Right atrium auricular region (tissue), 2 donors: ENCODE data around the gene ABLIM3. TPM values are rescaled to one million over a fixed set of nuclear protein-coding genes. Genes with fewer than 3 reads are reported as not detected.
A peak's percentile ranks its signal among the peaks of the same experiment; 100 is the strongest.

Experiments used
- DNase-seq: peaks from one replicate; pipeline ENCODE4 v3.0.0-alpha.2; 2019; ENCODE audit warnings: low spot score
- H3K27ac ChIP-seq, 2 donors: fragments of 200-600 bp; sonication (generic); 1 replicate in 1 of 2; 2 replicates in 1 of 2; pipeline ENCODE4 v1.5.1; 2016 to 2019
- H3K27me3 ChIP-seq, 2 donors: fragments of 200-600 bp; sonication (generic); one replicate each; pipeline versions ENCODE4 v1.5.1 to v1.6.0; 2017 to 2019
- H3K36me3 ChIP-seq: fragments of 200-600 bp; sonication (generic); one replicate; pipeline ENCODE4 v1.5.1; 2016
- H3K4me1 ChIP-seq, 2 donors: fragments of 200-600 bp; sonication (generic); one replicate each; pipeline versions ENCODE4 v1.5.1 to v1.6.0; 2017 to 2019
- H3K4me3 ChIP-seq, 2 donors: fragments of 200-600 bp; sonication (generic); 1 replicate in 1 of 2; 2 replicates in 1 of 2; pipeline ENCODE4 v1.5.1; 2017 to 2019; ENCODE audit warnings: mild to moderate bottlenecking in 1 of 2, moderate library complexity in 1 of 2
- H3K9me3 ChIP-seq, 2 donors: fragments of 200-600 bp; sonication (generic); one replicate each; pipeline ENCODE4 v1.5.1; 2019
- total RNA-seq, 2 donors: library from RNA; depleted of rRNA; stranded (reverse); fragments of >200 nt; gene quantifications; one replicate each; pipeline ENCODE4 v1.1.0, GENCODE V29; 2016
- TF ChIP-seq, protein P1 (sequence below), 2 donors: fragments of 200-600 bp; sonication (generic); IDR thresholded peaks; one replicate each; pipeline ENCODE4 v1.5.1; 2019; ENCODE audit warnings: antibody characterized with exemption in 2 of 2

Gene ABLIM3
- total RNA-seq, 2 donors from 2014 or later, result 109 to 145 TPM

DNA sequence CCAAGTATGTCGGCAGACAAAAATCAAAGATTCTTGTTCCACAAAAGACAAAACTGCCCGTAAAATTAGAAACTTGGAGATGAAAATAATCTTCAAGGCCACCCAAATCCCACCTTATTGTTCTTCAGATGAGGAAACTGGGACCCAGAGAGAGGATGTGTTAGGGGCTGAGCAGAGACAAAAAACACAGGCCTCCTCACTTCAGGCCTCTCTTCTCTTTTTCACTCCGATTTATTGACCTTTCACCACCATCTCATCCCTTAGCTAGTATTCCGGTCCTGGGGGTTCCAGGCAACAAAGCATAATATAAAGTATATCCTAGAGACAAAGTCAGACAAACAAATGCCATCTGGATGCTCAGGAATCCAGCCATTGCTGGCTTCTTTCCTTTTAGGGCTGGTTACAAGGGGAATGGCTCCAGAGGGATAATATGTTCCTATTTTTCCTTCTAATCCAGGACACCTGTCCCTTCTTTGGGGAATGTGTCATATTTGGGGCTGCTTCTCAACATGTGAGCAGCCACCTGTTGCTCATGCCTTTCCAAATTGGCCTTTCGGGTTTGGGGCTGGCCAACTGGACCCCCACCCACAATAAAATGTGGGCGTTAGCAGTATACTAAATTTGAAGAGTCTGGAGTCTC, 88.1 kb downstream of the ABLIM3 start:
- H3K4me1 ChIP-seq, result peaks cover 0 to 28% of the 10 kb centered on the region in 2 donors
- H3K27ac ChIP-seq, result peak overlapping the region; percentile 65
- no peaks in the 10 kb centered on the region for H3K27me3 ChIP-seq
- H3K9me3 ChIP-seq, result no peaks in the 10 kb centered on the region
- DNase-seq, result no peak
- no peak overlapping the region for H3K4me3 ChIP-seq
- peaks cover 30% of the 10 kb centered on the region for H3K36me3 ChIP-seq
- TF ChIP-seq, protein P1, sequence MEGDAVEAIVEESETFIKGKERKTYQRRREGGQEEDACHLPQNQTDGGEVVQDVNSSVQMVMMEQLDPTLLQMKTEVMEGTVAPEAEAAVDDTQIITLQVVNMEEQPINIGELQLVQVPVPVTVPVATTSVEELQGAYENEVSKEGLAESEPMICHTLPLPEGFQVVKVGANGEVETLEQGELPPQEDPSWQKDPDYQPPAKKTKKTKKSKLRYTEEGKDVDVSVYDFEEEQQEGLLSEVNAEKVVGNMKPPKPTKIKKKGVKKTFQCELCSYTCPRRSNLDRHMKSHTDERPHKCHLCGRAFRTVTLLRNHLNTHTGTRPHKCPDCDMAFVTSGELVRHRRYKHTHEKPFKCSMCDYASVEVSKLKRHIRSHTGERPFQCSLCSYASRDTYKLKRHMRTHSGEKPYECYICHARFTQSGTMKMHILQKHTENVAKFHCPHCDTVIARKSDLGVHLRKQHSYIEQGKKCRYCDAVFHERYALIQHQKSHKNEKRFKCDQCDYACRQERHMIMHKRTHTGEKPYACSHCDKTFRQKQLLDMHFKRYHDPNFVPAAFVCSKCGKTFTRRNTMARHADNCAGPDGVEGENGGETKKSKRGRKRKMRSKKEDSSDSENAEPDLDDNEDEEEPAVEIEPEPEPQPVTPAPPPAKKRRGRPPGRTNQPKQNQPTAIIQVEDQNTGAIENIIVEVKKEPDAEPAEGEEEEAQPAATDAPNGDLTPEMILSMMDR (IDR thresholded peaks at IDR 0.05), result peak in 1 of 2 donors; percentile 4

DNA sequence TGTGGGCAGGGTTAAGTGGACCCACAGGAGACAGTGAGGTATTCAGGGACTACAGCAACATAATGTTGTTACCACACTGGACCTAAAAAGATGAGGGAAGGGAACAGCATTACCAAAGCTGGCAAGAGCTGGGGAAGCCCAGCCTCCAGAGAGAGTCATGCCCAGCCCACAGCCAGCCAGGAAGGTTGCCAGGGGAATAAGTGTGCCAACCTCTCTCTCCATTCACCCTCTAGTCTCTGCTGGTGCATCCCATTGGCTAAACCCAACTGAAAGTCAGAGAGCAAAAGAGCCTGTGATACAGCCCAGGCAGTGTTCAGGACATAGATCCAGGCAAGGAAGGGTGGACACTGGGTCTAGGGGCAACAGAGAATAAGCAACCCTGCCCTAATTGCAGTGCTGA, 94.5 kb downstream of the ABLIM3 start:
- H3K4me1 ChIP-seq, result peaks cover 0 to 7% of the 10 kb centered on the region in 2 donors
- H3K36me3 ChIP-seq, result peaks cover 78% of the 10 kb centered on the region
- H3K9me3 ChIP-seq, result no peaks in the 10 kb centered on the region
- TF ChIP-seq, protein P1 (IDR thresholded peaks at IDR 0.05), result no peak
- no peak for DNase-seq
- H3K27ac ChIP-seq, result peak overlapping the region; percentile 0 to 62
- H3K4me3 ChIP-seq, result no peak overlapping the region
- H3K27me3 ChIP-seq, result no peaks in the 10 kb centered on the region

DNA sequence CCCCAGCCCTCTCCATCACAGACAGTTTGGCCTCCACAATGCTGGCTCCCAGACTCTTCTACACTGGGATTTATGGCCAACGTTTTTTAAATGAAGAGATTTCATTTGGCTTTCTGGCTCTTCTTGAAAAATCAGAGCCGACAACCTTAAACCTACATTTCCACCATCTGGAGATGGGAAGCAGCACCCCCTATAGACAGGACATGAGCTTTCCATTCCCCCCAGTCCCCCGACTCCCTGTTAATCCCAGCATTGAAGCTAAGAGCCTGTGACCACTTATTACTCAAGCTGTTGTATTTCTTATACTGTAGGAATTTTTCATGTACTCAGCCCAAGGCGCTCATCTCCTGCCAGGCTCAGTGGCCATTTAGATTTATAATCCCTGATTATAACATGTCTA, 96.4 kb downstream of the ABLIM3 start:
- no peak overlapping the region for H3K4me3 ChIP-seq
- no peak for DNase-seq
- H3K27me3 ChIP-seq, result no peaks in the 10 kb centered on the region
- no peak overlapping the region for H3K27ac ChIP-seq
- H3K9me3 ChIP-seq, result no peaks in the 10 kb centered on the region
- peaks cover 82% of the 10 kb centered on the region for H3K36me3 ChIP-seq
- H3K4me1 ChIP-seq, result peaks cover 0 to 7% of the 10 kb centered on the region in 2 donors
- TF ChIP-seq, protein P1 (IDR thresholded peaks at IDR 0.05), result peak in 1 of 2 donors; percentile 15

DNA sequence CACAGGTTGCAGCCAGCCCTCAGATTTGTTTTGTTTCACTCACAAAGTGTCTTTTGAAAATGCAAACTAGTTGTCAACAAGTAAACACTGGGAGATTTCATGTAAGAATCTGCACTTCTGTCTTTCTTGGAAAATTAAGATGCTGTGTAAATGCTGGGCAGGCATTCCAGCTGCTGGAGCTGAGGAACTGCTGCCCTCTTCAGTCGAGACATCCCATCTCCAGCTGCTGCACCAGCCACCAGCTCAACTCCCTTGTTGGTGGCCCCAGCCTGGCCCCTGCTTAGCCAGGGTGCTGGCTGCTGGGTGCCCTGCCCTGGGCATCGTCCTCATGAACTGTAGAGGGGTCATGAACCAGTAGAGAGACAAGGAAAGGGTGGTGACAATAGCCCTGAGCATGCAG, 97.2 kb downstream of the ABLIM3 start:
- Histone ChIP-seq H3K4me3 (no peak overlapping the region), H3K36me3 (peaks cover 82% of the 10 kb centered on the region), H3K27ac (no peak overlapping the region), H3K27me3 (no peaks in the 10 kb centered on the region), H3K4me1 (peaks cover 0 to 7% of the 10 kb centered on the region in 2 donors), H3K9me3 (no peaks in the 10 kb centered on the region)
- TF ChIP-seq, protein P1 (IDR thresholded peaks at IDR 0.05), result peak in 1 of 2 donors; percentile 25
- DNase-seq, result no peak

DNA sequence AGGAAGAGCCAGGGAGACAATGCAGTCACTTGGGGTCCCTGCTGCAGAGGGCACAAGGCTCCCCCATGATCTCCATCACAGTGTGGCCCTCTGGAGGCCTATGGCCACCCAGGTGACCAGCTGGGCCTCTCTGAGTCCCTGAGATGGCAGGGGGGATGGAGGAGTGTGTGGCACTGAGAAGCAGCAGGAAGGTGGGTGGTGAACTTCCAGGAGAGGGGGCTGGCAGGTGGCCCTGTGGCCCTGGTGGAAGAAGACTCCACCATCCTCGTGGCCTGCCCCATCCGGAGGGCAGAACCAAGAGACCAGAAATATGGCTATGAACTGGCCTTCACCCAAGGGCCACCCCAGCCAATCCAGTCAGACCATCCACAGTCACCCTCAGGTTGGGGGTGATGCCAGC, 98.6 kb downstream of the ABLIM3 start:
- Histone ChIP-seq H3K9me3 (no peaks in the 10 kb centered on the region), H3K27ac (no peak overlapping the region), H3K27me3 (no peaks in the 10 kb centered on the region), H3K4me1 (peaks cover 0 to 7% of the 10 kb centered on the region in 2 donors), H3K4me3 (no peak overlapping the region), H3K36me3 (peaks cover 82% of the 10 kb centered on the region)
- no peak for DNase-seq
- TF ChIP-seq, protein P1 (IDR thresholded peaks at IDR 0.05), result no peak
